Heart right ventricle (tissue), 16 donors: Measurements from ENCODE around the gene REEP1. TPM values are rescaled to one million over a fixed set of nuclear protein-coding genes. Genes with fewer than 3 reads are reported as not detected.

Experiments
- ATAC-seq, 8 donors: fragments of 200-7000 bp; cut with Tn5 transposase; one replicate each; pipeline ENCODE4 v1.9.1; 2020; ENCODE audit warnings: mild to moderate bottlenecking in 8 of 8, moderate library complexity in 8 of 8, moderate number of reproducible peaks in 1 of 8
- DNase-seq, 2 donors: peaks; one replicate each; pipeline ENCODE4 v3.0.0-alpha.2; 2020
- H3K27ac ChIP-seq, 10 donors: fragments of 200-600 bp; sonication (generic) in 2 of 10; one replicate each; pipeline versions ENCODE4 v1.5.0 to v1.8.0; 2020 to 2022; ENCODE audit warnings: mild to moderate bottlenecking in 3 of 10
- H3K27me3 ChIP-seq, 7 donors: fragments of 200-600 bp; one replicate each; pipeline ENCODE4 v1.8.0; 2021 to 2022; ENCODE audit warnings: mild to moderate bottlenecking in 2 of 7
- H3K36me3 ChIP-seq, 9 donors: fragments of 200-600 bp; sonication (generic) in 1 of 9; one replicate each; pipeline versions ENCODE4 v1.5.0 to v1.8.0; 2020 to 2022; ENCODE audit warnings: mild to moderate bottlenecking in 2 of 9
- H3K4me1 ChIP-seq, 9 donors: fragments of 200-600 bp; sonication (generic) in 1 of 9; one replicate each; pipeline versions ENCODE4 v1.5.0 to v1.8.0; 2020 to 2022; ENCODE audit warnings: mild to moderate bottlenecking in 4 of 9
- H3K4me3 ChIP-seq, 10 donors: fragments of 200-600 bp; sonication (generic) in 2 of 10; one replicate each; pipeline versions ENCODE4 v1.5.0 to v1.8.0; 2020 to 2022; ENCODE audit warnings: mild to moderate bottlenecking in 7 of 10, moderate library complexity in 2 of 10
- H3K9me3 ChIP-seq, 11 donors: fragments of 200-600 bp in 10 of 11; sonication (generic) in 2 of 11; one replicate each; pipeline versions ENCODE4 v1.5.0 to v1.8.0; 2013 to 2022; ENCODE audit warnings: mild to moderate bottlenecking in 2 of 11, control low read depth in 1 of 11, moderate library complexity in 1 of 11
- CTCF ChIP-seq, 9 donors: fragments of 200-600 bp; sonication (generic) in 2 of 9; IDR thresholded peaks; one replicate each; pipeline versions ENCODE4 v1.5.0 to v1.8.0; 2021 to 2022; ENCODE audit warnings: antibody characterized with exemption in 9 of 9, mild to moderate bottlenecking in 5 of 9, moderate library complexity in 1 of 9
- WGBS, 2 donors: extraction: QIAGEN DNeasy Blood & Tissue Kit; methylation state at CpG; one replicate each; pipeline ENCODE4 v1.1.7; 2013; ENCODE audit warnings: inconsistent platforms in 1 of 2; 5-methylcytosine and 5-hydroxymethylcytosine counted together
- intact Hi-C, 10 donors: fragments of 100-400 bp; cut with DNase I; formaldehyde crosslinking; loops; one replicate each; pipeline versions ENCODE4 v1.11.1 to v1.14.2; 2022
- polyA plus RNA-seq, 2 donors: library from polyadenylated mRNA; stranded (reverse); fragments of 200-250 nt; gene quantifications; one replicate each; pipeline ENCODE4 v1.2.3, GENCODE V29; 2013
- total RNA-seq, 10 donors: library from RNA; stranded (reverse); fragmentation: NEBNext Ultra II Directional in 3 of 10; extraction: Animal tissue kit (Norgen Biotek cat#: 25700) in 3 of 10; gene quantifications; one replicate each; pipeline versions ENCODE4 v1.2.1 to v1.2.4, GENCODE V29; 2021 to 2023
- donor health status: Arrhythmogenic right ventricular cardiomyopathy.
- donor health status: ischemic (EF 13 %, LVEDD 7.1; RV severe dilation, severe dysfunction).
- donor health status: healthy with polysubstance abuse.
- donor health status: DM: no; HTN: yes; CAD: no.
- donor health status: DM: no; HTN: no; CAD: no.
- donor health status: ischemic (EF 25% LVEDD 6.9; RV normal size, moderate dysfunction).
- donor health status: ischemic (EF 25% LVEDD 5.7; RV mildly dilated, moderate dysfunction).
- donor health status: healthy.
- donor health status: DM: yes; HTN: yes; CAD: no.
- donor health status: Ischemic cardiomyopathy.
- donor health status: ischemic (EF 35%, LVEDD 5.7; RV mildly dilated, moderate dysfunction).
- donor health status: nonischemic (EF 11% LVEDD 7.7; RV severe dilation, severe dysfunction).
- donor health status: DM: yes; HTN: yes; CAD: no.
- donor health status: PGD.
- donor health status: ischemic (EF 29% LVEDD 5.4; RV normal size, mild dysfunction).
- donor health status: nonischemic (EF 23%, LVEDD 6.1; RV moderate dilation, normal function).

REEP1 gene
- total and polyA plus RNA-seq, 12 donors: 15.2 to 30.5 (median 25.6) TPM

DNA sequence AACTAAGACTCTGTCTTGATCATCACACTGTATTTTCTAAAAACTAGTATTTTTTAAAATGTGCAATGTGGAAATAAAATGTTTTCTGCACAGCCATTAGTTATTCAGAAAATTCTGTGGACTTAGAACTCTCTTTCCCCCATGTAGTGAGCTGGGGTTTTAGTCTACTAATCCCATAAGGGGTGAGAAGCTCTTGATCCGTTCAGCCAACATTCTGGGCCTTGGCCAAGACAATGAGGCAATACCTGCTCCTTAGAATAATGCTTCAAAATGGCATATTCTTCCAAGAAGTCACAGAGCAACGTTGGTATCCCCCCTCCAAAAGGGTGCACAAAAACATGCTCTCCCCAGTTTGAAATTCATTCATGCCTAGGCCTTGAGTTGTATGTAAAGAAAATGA lies 4.0 kb downstream of the REEP1 start:
- DNase-seq (no peak), ATAC-seq (no peak)
- no peak overlapping the region for H3K27ac ChIP-seq
- H3K4me3 ChIP-seq: no peak overlapping the region
- no peak for TF ChIP-seq CTCF (IDR thresholded peaks at IDR 0.05)
- peaks cover 0 to 44% (median 23%) of the 10 kb centered on the region in 7 donors for H3K27me3 ChIP-seq
- intact Hi-C loops: no loop called here
- H3K9me3 ChIP-seq: peaks cover 0 to 10% (median 0%) of the 10 kb centered on the region in 11 donors
- H3K36me3 ChIP-seq: no peaks in the 10 kb centered on the region
- 50 to 51% methylated on average over 2 of the region's 2 CpGs for WGBS, 2 donors
- H3K4me1 ChIP-seq: peaks cover 0 to 48% (median 10%) of the 10 kb centered on the region in 9 donors

DNA sequence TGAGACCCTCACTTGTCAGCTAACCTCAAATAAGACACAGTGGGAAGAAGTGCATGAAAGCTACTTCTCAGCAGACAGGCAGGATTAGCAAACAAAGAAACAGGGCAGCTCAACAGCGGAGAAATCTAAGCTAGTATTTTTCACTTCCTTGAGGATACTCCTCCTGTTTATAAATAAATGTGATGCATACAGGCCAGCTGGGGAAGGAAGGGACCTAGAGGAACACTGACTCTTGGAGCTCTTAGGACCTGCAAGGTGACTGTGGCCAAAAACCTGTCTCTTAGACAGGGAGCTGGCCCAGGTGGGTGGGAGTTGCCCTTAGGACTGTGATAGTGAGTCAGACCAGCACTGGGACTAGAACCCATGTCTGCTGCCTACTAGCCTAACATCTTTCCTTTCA lies 4.8 kb downstream of the REEP1 start:
- DNase-seq (no peak), ATAC-seq (no peak)
- TF ChIP-seq CTCF (IDR thresholded peaks at IDR 0.05): no peak
- H3K27me3 ChIP-seq: peaks cover 0 to 36% (median 15%) of the 10 kb centered on the region in 7 donors
- H3K4me1 ChIP-seq: peaks cover 0 to 43% (median 6%) of the 10 kb centered on the region in 9 donors
- no peak overlapping the region for H3K27ac ChIP-seq
- H3K36me3 ChIP-seq: no peaks in the 10 kb centered on the region
- 87 to 98% methylated on average over 1 of the region's 1 CpG for WGBS, 2 donors
- H3K4me3 ChIP-seq: no peak overlapping the region
- peaks cover 0 to 10% (median 0%) of the 10 kb centered on the region in 11 donors for H3K9me3 ChIP-seq
- intact Hi-C loops: no loop called here

- Histone ChIP-seq H3K9me3 (peaks cover 0 to 10% (median 0%) of the 10 kb centered on the region in 11 donors), H3K4me1 (peaks cover 0 to 38% (median 6%) of the 10 kb centered on the region in 9 donors), H3K4me3 (no peak overlapping the region), H3K36me3 (no peaks in the 10 kb centered on the region), H3K27ac (no peak overlapping the region), H3K27me3 (peaks cover 0 to 27% (median 7%) of the 10 kb centered on the region in 7 donors)
- ATAC-seq (no peak), DNase-seq (no peak)
- intact Hi-C loops: no loop called here
- WGBS, 2 donors: 66 to 74% methylated on average over 3 of the region's 3 CpGs
- TF ChIP-seq CTCF (IDR thresholded peaks at IDR 0.05): no peak
These were observed 6.0 kb downstream of the REEP1 start for GRCh38 chr2:86331384-86331783.

GRCh38 chr2:86330001-86330400 lies 7.4 kb downstream of the REEP1 start:
- H3K4me1 ChIP-seq: peaks cover 0 to 24% (median 2%) of the 10 kb centered on the region in 9 donors
- peaks cover 0 to 14% (median 0%) of the 10 kb centered on the region in 7 donors for H3K27me3 ChIP-seq
- H3K36me3 ChIP-seq: no peaks in the 10 kb centered on the region
- intact Hi-C loops: no loop called here
- H3K4me3 ChIP-seq: no peak overlapping the region
- DNase-seq (no peak), ATAC-seq (no peak)
- H3K9me3 ChIP-seq: peaks cover 0 to 10% (median 0%) of the 10 kb centered on the region in 11 donors
- no peak overlapping the region for H3K27ac ChIP-seq
- WGBS, 2 donors: 75 to 78% methylated on average over 2 of the region's 2 CpGs
- no peak for TF ChIP-seq CTCF (IDR thresholded peaks at IDR 0.05)
